Muscle layer of colon (tissue), 2 donors: ENCODE data around the gene MED31.
"Not testable (repeated sequence)": the region's sequence is repeated elsewhere in the genome, so short reads cannot be mapped to it uniquely, and the experiment has no call there.

ENCODE experiments used
- H3K27ac ChIP-seq: one replicate; pipeline ENCODE4 v1.7.0; 2013; ENCODE audit warnings: low read depth, mild to moderate bottlenecking, low read length, moderate library complexity
- H3K27me3 ChIP-seq, 2 donors: one replicate each; pipeline ENCODE4 v1.7.0; 2013; ENCODE audit warnings: low read length in 2 of 2, mild to moderate bottlenecking in 2 of 2; ENCODE audit not compliant: insufficient read depth in 2 of 2, control insufficient read depth in 1 of 2
- H3K36me3 ChIP-seq: one replicate; pipeline ENCODE4 v1.7.0; 2013; ENCODE audit warnings: mild to moderate bottlenecking, low read length; ENCODE audit not compliant: insufficient read depth
- H3K4me1 ChIP-seq: one replicate; pipeline ENCODE4 v1.7.0; 2013; ENCODE audit warnings: mild to moderate bottlenecking, low read length; ENCODE audit not compliant: insufficient read depth
- H3K4me3 ChIP-seq, 2 donors: one replicate each; pipeline ENCODE4 v1.7.0; 2013; ENCODE audit warnings: low read length in 2 of 2, low read depth in 1 of 2, mild to moderate bottlenecking in 1 of 2, moderate library complexity in 1 of 2
- H3K9ac ChIP-seq: one replicate; pipeline ENCODE4 v1.7.0; 2013; ENCODE audit warnings: low read length
- H3K9me3 ChIP-seq: one replicate; pipeline ENCODE4 v1.7.0; 2013; ENCODE audit warnings: mild to moderate bottlenecking, low read length
- donor health status: abdominal sarcoma.
- donor health status: Adenocarcinoma of cecum.

Gene MED31

GRCh38 chr17:6603744-6604325 is 47.6 kb downstream of the MED31 start:
- H3K9me3 ChIP-seq: no peaks in the 10 kb centered on the region
- H3K27ac ChIP-seq: no peak overlapping the region
- peaks cover 38% of the 10 kb centered on the region for H3K36me3 ChIP-seq
- no peaks in the 10 kb centered on the region for H3K4me1 ChIP-seq
- no peak overlapping the region for H3K4me3 ChIP-seq
- no peaks in the 10 kb centered on the region for H3K27me3 ChIP-seq
- no peak overlapping the region for H3K9ac ChIP-seq

- H3K4me3 ChIP-seq: no peak overlapping the region
- H3K36me3 ChIP-seq: peaks cover 24% of the 10 kb centered on the region
- no peak overlapping the region for H3K9ac ChIP-seq
- H3K4me1 ChIP-seq: peaks cover 9% of the 10 kb centered on the region
- no peaks in the 10 kb centered on the region for H3K27me3 ChIP-seq
- no peaks in the 10 kb centered on the region for H3K9me3 ChIP-seq
- H3K27ac ChIP-seq: no peak overlapping the region
Measured at GRCh38 chr17:6602141-6602540, 49.3 kb downstream of the MED31 start.

GRCh38 chr17:6599364-6599763 is 52.0 kb downstream of the MED31 start:
- Histone ChIP-seq H3K4me1 (peaks cover 9% of the 10 kb centered on the region), H3K9ac (no peak overlapping the region), H3K36me3 (peaks cover 36% of the 10 kb centered on the region), H3K27me3 (no peaks in the 10 kb centered on the region), H3K4me3 (no peak overlapping the region), H3K27ac (no peak overlapping the region), H3K9me3 (no peaks in the 10 kb centered on the region)

- Histone ChIP-seq H3K9ac (no peak overlapping the region), H3K4me3 (no peak overlapping the region), H3K4me1 (peaks cover 9% of the 10 kb centered on the region), H3K27ac (no peak overlapping the region), H3K9me3 (no peaks in the 10 kb centered on the region), H3K36me3 (peaks cover 37% of the 10 kb centered on the region), H3K27me3 (no peaks in the 10 kb centered on the region)
Measured at GRCh38 chr17:6597727-6598126, 53.7 kb downstream of the MED31 start.

- Histone ChIP-seq H3K27ac (no peak overlapping the region), H3K4me1 (peaks cover 9% of the 10 kb centered on the region), H3K27me3 (no peaks in the 10 kb centered on the region), H3K9me3 (no peaks in the 10 kb centered on the region), H3K36me3 (peaks cover 38% of the 10 kb centered on the region), H3K4me3 (no peak overlapping the region), H3K9ac (no peak overlapping the region)
Measured at GRCh38 chr17:6596941-6597340, 54.5 kb downstream of the MED31 start.

- Histone ChIP-seq H3K9me3 (no peaks in the 10 kb centered on the region), H3K27ac (no peak overlapping the region), H3K36me3 (peaks cover 43% of the 10 kb centered on the region), H3K9ac (no peak overlapping the region), H3K27me3 (no peaks in the 10 kb centered on the region), H3K4me1 (peaks cover 9% of the 10 kb centered on the region), H3K4me3 (no peak overlapping the region)
Measured at GRCh38 chr17:6596511-6596910, 54.9 kb downstream of the MED31 start.

- no peaks in the 10 kb centered on the region for H3K9me3 ChIP-seq
- peaks cover 46% of the 10 kb centered on the region for H3K36me3 ChIP-seq
- H3K4me1 ChIP-seq: peaks cover 9% of the 10 kb centered on the region
- H3K27ac ChIP-seq: no peak overlapping the region
- H3K9ac ChIP-seq: no peak overlapping the region
- no peaks in the 10 kb centered on the region for H3K27me3 ChIP-seq
- no peak overlapping the region for H3K4me3 ChIP-seq
Measured at GRCh38 chr17:6596081-6596480, 55.3 kb downstream of the MED31 start.

- H3K9ac ChIP-seq, H3K4me1 ChIP-seq, H3K9me3 ChIP-seq, H3K4me3 ChIP-seq, H3K27me3 ChIP-seq, H3K27ac ChIP-seq: not testable (repeated sequence)
- H3K36me3 ChIP-seq: peaks cover 59% of the 10 kb centered on the region
Measured at GRCh38 chr17:6593371-6593770, 58.0 kb downstream of the MED31 start.
